Measurements from ENCODE around the gene CDKAL1. TPM values are rescaled to one million over a fixed set of nuclear protein-coding genes. Genes with fewer than 3 reads are reported as not detected.

CDKAL1 gene
- total RNA-seq, 1 experiment from 2014 or later: 16.1 TPM

- TF ChIP-seq EZH2 (IDR thresholded peaks at IDR 0.05; ENCODE audit: low read depth): no peak
- peaks cover 12% of the 10 kb centered on the region; the same call in 1 of the 2 replicates for H3F3A ChIP-seq (ENCODE audit: insufficient read depth, low read depth)
- H3K4me3 ChIP-seq: no peak overlapping the region
- no peaks in the 10 kb centered on the region for H3K9me3 ChIP-seq (ENCODE audit: insufficient read depth, low read depth)
- no peak overlapping the region for H3K27ac ChIP-seq
- H3K4me1 ChIP-seq (replicated peaks; ENCODE audit: insufficient read depth): peaks cover 18% of the 10 kb centered on the region
- no peaks in the 10 kb centered on the region for H3K79me2 ChIP-seq (ENCODE audit: low read depth)
- no peaks in the 10 kb centered on the region for H4K20me1 ChIP-seq (ENCODE audit: insufficient read depth)
- H2AFZ ChIP-seq: no peak overlapping the region
- no TSS peak for BruUV-seq (replicated peaks)
- no peak overlapping the region for H3K4me2 ChIP-seq
- intact Hi-C loops (cut with micrococcal nuclease; ENCODE audit: unreplicated experiment): no loop called here
- no peaks in the 10 kb centered on the region for H3K9me2 ChIP-seq (ENCODE audit: insufficient read depth)
- CTCF ChIA-PET: no interaction called here
- H3K36me3 ChIP-seq (ENCODE audit: low read depth): no peaks in the 10 kb centered on the region
- POLR2A ChIA-PET (ENCODE audit: unreplicated experiment): no interaction called here
- H3K27me3 ChIP-seq (ENCODE audit: insufficient read depth, low read depth): no peaks in the 10 kb centered on the region
- no peak for DNase-seq
These were observed 396.8 kb downstream of the CDKAL1 start for GRCh38 chr6:20931093-20931492.

GRCh38 chr6:20931772-20932171, 397.5 kb downstream of the CDKAL1 start:
- no peaks in the 10 kb centered on the region for H3K9me2 ChIP-seq (ENCODE audit: insufficient read depth)
- DNase-seq: no peak
- ChIA-PET POLR2A (ENCODE audit: unreplicated experiment) (no interaction called here), CTCF (no interaction called here)
- no peak overlapping the region for H3K4me3 ChIP-seq
- H3K36me3 ChIP-seq (ENCODE audit: low read depth): no peaks in the 10 kb centered on the region
- TF ChIP-seq, protein P1, sequence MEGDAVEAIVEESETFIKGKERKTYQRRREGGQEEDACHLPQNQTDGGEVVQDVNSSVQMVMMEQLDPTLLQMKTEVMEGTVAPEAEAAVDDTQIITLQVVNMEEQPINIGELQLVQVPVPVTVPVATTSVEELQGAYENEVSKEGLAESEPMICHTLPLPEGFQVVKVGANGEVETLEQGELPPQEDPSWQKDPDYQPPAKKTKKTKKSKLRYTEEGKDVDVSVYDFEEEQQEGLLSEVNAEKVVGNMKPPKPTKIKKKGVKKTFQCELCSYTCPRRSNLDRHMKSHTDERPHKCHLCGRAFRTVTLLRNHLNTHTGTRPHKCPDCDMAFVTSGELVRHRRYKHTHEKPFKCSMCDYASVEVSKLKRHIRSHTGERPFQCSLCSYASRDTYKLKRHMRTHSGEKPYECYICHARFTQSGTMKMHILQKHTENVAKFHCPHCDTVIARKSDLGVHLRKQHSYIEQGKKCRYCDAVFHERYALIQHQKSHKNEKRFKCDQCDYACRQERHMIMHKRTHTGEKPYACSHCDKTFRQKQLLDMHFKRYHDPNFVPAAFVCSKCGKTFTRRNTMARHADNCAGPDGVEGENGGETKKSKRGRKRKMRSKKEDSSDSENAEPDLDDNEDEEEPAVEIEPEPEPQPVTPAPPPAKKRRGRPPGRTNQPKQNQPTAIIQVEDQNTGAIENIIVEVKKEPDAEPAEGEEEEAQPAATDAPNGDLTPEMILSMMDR (conservative IDR thresholded peaks at IDR 0.05): no peak
- no peak for TF ChIP-seq EZH2 (IDR thresholded peaks at IDR 0.05; ENCODE audit: low read depth)
- no peak overlapping the region for H3K4me2 ChIP-seq
- H3K4me1 ChIP-seq (replicated peaks; ENCODE audit: insufficient read depth): peaks cover 18% of the 10 kb centered on the region
- intact Hi-C loops (cut with micrococcal nuclease; ENCODE audit: unreplicated experiment): no loop called here
- H3K27me3 ChIP-seq (ENCODE audit: insufficient read depth, low read depth): no peaks in the 10 kb centered on the region
- peaks cover 12% of the 10 kb centered on the region; the same call in 1 of the 2 replicates for H3F3A ChIP-seq (ENCODE audit: insufficient read depth, low read depth)
- H3K27ac ChIP-seq: no peak overlapping the region
- BruUV-seq (replicated peaks): no TSS peak
- no peaks in the 10 kb centered on the region for H3K9me3 ChIP-seq (ENCODE audit: insufficient read depth, low read depth)
- no peaks in the 10 kb centered on the region for H4K20me1 ChIP-seq (ENCODE audit: insufficient read depth)
- no peak overlapping the region for H2AFZ ChIP-seq
- H3K79me2 ChIP-seq (ENCODE audit: low read depth): no peaks in the 10 kb centered on the region

GRCh38 chr6:20932284-20932683, 398.0 kb downstream of the CDKAL1 start:
- Histone ChIP-seq H3K4me3 (no peak overlapping the region), H3K4me2 (no peak overlapping the region), H3K9me2 (ENCODE audit: insufficient read depth) (no peaks in the 10 kb centered on the region; the same call in 1 of the 2 replicates), H3K27ac (no peak overlapping the region), H3K36me3 (ENCODE audit: low read depth) (no peaks in the 10 kb centered on the region), H3F3A (ENCODE audit: insufficient read depth, low read depth) (peaks cover 12% of the 10 kb centered on the region; the same call in 1 of the 2 replicates), H3K4me1 (replicated peaks; ENCODE audit: insufficient read depth) (peaks cover 18% of the 10 kb centered on the region), H3K79me2 (ENCODE audit: low read depth) (no peaks in the 10 kb centered on the region), H4K20me1 (ENCODE audit: insufficient read depth) (no peaks in the 10 kb centered on the region), H3K27me3 (ENCODE audit: insufficient read depth, low read depth) (no peaks in the 10 kb centered on the region), H3K9me3 (ENCODE audit: insufficient read depth, low read depth) (no peaks in the 10 kb centered on the region), H2AFZ (no peak overlapping the region)
- POLR2A ChIA-PET (ENCODE audit: unreplicated experiment): no interaction called here
- DNase-seq: no peak
- intact Hi-C loops (cut with micrococcal nuclease; ENCODE audit: unreplicated experiment): no loop called here
- CTCF ChIA-PET: no interaction called here
- TF ChIP-seq, protein P1 (conservative IDR thresholded peaks at IDR 0.05): no peak
- TF ChIP-seq EZH2 (IDR thresholded peaks at IDR 0.05; ENCODE audit: low read depth): no peak
- BruUV-seq (replicated peaks): no TSS peak
